Smooth muscle cell (in vitro differentiated cells): ENCODE data around the gene ADGRD2. TPM values are rescaled to one million over a fixed set of nuclear protein-coding genes. Genes with fewer than 3 reads are reported as not detected.
A peak's percentile ranks its signal among the peaks of the same experiment; 100 is the strongest.

Experiments
- DNase-seq: peaks from one replicate; lab custom pipeline; 2025; ENCODE audit not compliant: unreplicated experiment; lab: John Stamatoyannopoulos, UW
- H2AFZ ChIP-seq: fragments of 200-600 bp; sonication (generic); 2 replicates; pipeline ENCODE4 v1.6.0; 2016; ENCODE audit warnings: antibody characterized with exemption, low read depth, mild to moderate bottlenecking
- H3F3A ChIP-seq: fragments of 200-600 bp; sonication (generic); 2 replicates; pipeline ENCODE4 v1.6.0; 2017; ENCODE audit warnings: antibody characterized with exemption, low read depth
- H3K27ac ChIP-seq: fragments of 200-600 bp; sonication (generic); 2 replicates; pipeline ENCODE4 v1.5.1; 2016; ENCODE audit warnings: low read depth, mild to moderate bottlenecking
- H3K27me3 ChIP-seq: fragments of 200-600 bp; sonication (generic); 2 replicates; pipeline ENCODE4 v1.6.1; 2016; ENCODE audit warnings: low read depth, mild to moderate bottlenecking
- H3K36me3 ChIP-seq: fragments of 200-600 bp; sonication (generic); 2 replicates; pipeline ENCODE4 v1.5.1; 2016; ENCODE audit warnings: low read depth
- H3K4me1 ChIP-seq: fragments of 200-600 bp; sonication (generic); 2 replicates; pipeline ENCODE4 v1.5.1; 2016; ENCODE audit warnings: low read depth
- H3K4me2 ChIP-seq: fragments of 200-600 bp; sonication (generic); 2 replicates; pipeline ENCODE4 v1.6.0; 2016; ENCODE audit warnings: mild to moderate bottlenecking
- H3K4me3 ChIP-seq: fragments of 200-600 bp; sonication (generic); 2 replicates; pipeline ENCODE4 v1.5.1; 2016; ENCODE audit warnings: mild to moderate bottlenecking
- H3K79me2 ChIP-seq: fragments of 200-600 bp; sonication (generic); 2 replicates; pipeline ENCODE4 v1.6.0; 2016; ENCODE audit warnings: low read depth, mild to moderate bottlenecking
- H3K9ac ChIP-seq: fragments of 200-600 bp; sonication (generic); 2 replicates; pipeline ENCODE4 v1.6.0; 2016; ENCODE audit warnings: low read depth
- H3K9me3 ChIP-seq: fragments of 200-600 bp; sonication (generic); replicated peaks from 2 replicates; pipeline ENCODE4 v1.5.1; 2016; ENCODE audit warnings: low read depth
- H4K20me1 ChIP-seq: fragments of 200-600 bp; sonication (generic); 2 replicates; pipeline ENCODE4 v1.6.0; 2016; ENCODE audit warnings: low read depth
- WGBS: methylation state at CpG from one replicate; pipeline ENCODE4 v1.1.7; 2016; ENCODE audit warnings: low lambda C conversion rate; 5-methylcytosine and 5-hydroxymethylcytosine counted together
- polyA plus RNA-seq: library from polyadenylated mRNA; unstranded; fragments of >200 nt; fragmentation: Nextera tagmentation; extraction: Ambion mirVana; gene quantifications from 2 replicates; pipeline ENCODE4 v1.2.1, GENCODE V29; 2016
- total RNA-seq: library from RNA; depleted of rRNA; stranded (reverse); fragments of >200 nt; gene quantifications from 2 replicates; pipeline ENCODE4 v1.2.3, GENCODE V29; 2014
- TF ChIP-seq, protein P1 (sequence below): fragments of 200-600 bp; sonication (generic); IDR thresholded peaks from 2 replicates; pipeline ENCODE4 v1.5.1; 2017; ENCODE audit warnings: borderline replicate concordance, mild to moderate bottlenecking, antibody characterized with exemption; ENCODE audit not compliant: insufficient read depth, poor library complexity, severe bottlenecking

ADGRD2 gene
- total and polyA plus RNA-seq, 2 experiments from 2014 or later = not detected

DNA sequence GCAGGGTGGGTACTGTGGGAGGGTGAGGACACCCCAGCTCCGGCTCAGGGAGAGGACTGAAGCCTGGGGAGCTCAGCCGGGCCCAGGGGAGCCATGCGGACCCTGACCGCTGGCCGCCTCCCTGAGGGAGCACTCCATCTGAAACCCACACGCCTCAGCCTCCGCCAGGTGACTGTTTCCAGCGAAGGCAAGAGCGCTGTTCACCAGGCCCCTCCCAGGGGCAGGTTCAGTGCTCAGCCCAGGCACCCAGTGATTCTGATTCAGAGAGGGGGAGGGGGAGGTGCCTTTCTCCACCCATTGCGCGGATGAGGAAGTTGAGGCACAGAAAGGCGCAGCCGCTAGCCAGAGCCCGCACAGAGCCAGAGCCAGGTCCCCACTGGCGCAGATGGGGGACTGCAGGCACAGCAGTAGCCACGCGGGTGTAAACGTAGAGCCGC lies 27.0 kb downstream of the ADGRD2 start:
- Histone ChIP-seq H2AFZ (peak overlapping the region; percentile 86), H4K20me1 (no peaks in the 10 kb centered on the region), H3K27me3 (peaks cover 6% of the 10 kb centered on the region), H3K36me3 (no peaks in the 10 kb centered on the region), H3K9ac (no peak overlapping the region), H3F3A (no peaks in the 10 kb centered on the region), H3K9me3 (no peaks in the 10 kb centered on the region), H3K4me1 (peaks cover 12% of the 10 kb centered on the region), H3K4me2 (peak overlapping the region; percentile 93), H3K4me3 (peak overlapping the region; percentile 53), H3K27ac (no peak overlapping the region), H3K79me2 (no peaks in the 10 kb centered on the region)
- TF ChIP-seq, protein P1, sequence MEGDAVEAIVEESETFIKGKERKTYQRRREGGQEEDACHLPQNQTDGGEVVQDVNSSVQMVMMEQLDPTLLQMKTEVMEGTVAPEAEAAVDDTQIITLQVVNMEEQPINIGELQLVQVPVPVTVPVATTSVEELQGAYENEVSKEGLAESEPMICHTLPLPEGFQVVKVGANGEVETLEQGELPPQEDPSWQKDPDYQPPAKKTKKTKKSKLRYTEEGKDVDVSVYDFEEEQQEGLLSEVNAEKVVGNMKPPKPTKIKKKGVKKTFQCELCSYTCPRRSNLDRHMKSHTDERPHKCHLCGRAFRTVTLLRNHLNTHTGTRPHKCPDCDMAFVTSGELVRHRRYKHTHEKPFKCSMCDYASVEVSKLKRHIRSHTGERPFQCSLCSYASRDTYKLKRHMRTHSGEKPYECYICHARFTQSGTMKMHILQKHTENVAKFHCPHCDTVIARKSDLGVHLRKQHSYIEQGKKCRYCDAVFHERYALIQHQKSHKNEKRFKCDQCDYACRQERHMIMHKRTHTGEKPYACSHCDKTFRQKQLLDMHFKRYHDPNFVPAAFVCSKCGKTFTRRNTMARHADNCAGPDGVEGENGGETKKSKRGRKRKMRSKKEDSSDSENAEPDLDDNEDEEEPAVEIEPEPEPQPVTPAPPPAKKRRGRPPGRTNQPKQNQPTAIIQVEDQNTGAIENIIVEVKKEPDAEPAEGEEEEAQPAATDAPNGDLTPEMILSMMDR = no peak
- DNase-seq = no peak
- 43% methylated on average over 17 of the region's 19 CpGs for WGBS

DNA sequence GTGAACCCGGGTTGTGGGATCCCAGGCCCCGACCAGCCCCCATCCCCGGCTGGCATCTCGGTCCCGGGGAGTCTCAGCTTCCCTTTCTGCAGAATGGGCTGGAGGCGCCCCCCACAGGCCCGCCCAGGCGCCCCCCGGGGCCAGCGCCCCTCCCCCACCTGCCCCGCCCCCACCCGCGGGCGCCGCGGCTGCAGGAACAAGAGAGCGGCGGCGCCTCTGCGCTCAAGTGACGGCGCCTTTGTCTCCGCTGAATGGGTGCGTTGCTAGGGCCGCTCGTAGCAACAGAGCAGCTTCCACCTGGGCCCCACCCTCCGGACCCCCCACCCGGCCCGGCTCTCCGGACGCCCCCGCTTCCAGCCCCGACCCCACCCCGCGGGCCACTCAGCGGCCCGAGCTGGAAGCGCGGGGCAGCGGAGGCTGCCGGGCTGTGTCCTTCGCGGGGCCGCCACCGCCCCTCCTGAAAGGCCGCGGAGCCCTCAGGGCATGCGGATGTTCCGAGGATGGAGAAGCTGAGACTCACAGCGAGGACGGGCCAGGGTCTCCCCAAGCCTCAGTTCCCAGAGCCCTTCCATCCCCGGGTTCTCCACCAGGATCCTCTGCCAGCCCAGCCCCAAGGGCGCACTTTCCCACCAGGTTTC lies 27.5 kb downstream of the ADGRD2 start:
- Histone ChIP-seq H3K9ac (no peak overlapping the region), H3K9me3 (no peaks in the 10 kb centered on the region)

DNA sequence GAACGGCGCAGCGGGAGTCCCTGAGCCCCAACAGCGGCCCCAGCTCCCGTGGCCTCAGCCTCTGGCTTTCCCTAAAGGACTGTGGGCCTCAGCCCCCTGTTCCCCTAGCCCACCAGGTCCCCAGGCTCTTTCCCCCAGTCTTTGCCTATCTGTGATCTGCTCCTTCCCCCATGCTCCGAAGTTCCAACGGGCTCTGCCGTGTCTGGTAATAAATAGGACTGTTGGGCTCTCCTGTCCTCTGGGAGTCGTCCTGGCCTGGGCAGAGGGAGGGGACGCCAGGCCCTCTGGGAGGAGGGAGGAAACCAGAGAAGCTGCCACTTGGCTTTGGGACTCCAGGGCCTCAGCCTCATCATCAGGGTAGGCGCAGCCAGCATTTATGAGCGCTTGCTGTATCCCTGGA lies 28.1 kb downstream of the ADGRD2 start:
- H3K9ac ChIP-seq = no peak overlapping the region
- H3K4me3 ChIP-seq = no peak overlapping the region
- no peaks in the 10 kb centered on the region for H3K36me3 ChIP-seq
- no peaks in the 10 kb centered on the region for H4K20me1 ChIP-seq
- peak overlapping the region; percentile 93 for H3K4me2 ChIP-seq
- H2AFZ ChIP-seq = peak overlapping the region; percentile 86
- H3K27ac ChIP-seq = no peak overlapping the region
- DNase-seq = no peak
- H3K27me3 ChIP-seq = peaks cover 6% of the 10 kb centered on the region
- H3K4me1 ChIP-seq = peaks cover 12% of the 10 kb centered on the region
- H3F3A ChIP-seq = no peaks in the 10 kb centered on the region
- no peaks in the 10 kb centered on the region for H3K79me2 ChIP-seq
- 37% methylated on average over 12 of the region's 12 CpGs for WGBS
- no peaks in the 10 kb centered on the region for H3K9me3 ChIP-seq
- TF ChIP-seq, protein P1 = no peak

More for the DNA sequence above, 27.5 kb downstream of the ADGRD2 start:
- H4K20me1 ChIP-seq = no peaks in the 10 kb centered on the region
- TF ChIP-seq, protein P1 = no peak
- no peaks in the 10 kb centered on the region for H3F3A ChIP-seq
- peak overlapping the region; percentile 93 for H3K4me2 ChIP-seq
- H3K4me3 ChIP-seq = peak overlapping the region; percentile 53
- H3K27me3 ChIP-seq = peaks cover 6% of the 10 kb centered on the region
- no peaks in the 10 kb centered on the region for H3K36me3 ChIP-seq
- H3K79me2 ChIP-seq = no peaks in the 10 kb centered on the region
- peak overlapping the region; percentile 86 for H2AFZ ChIP-seq
- DNase-seq = no peak
- no peak overlapping the region for H3K27ac ChIP-seq
- peaks cover 12% of the 10 kb centered on the region for H3K4me1 ChIP-seq
- 5% methylated on average over 30 of the region's 53 CpGs for WGBS

DNA sequence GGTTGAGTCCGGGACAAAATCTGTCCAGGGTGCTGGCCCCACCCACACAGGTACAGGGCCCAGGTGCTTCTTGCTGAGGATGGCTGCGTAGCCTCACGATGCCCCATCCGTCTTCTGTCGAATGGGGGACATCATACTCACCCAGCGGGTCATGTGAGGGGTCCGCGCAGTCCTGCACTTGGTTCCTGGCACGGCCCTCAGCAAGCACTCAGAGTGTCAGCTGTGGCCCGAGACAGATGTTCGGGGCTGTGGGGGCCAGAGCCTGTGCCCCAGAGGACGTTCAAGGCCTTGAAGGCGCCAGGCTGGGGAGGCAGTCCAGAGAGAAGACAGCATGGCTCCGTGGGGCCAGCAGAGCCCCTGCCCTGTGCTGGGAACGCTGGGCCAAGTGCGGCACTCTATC lies 29.1 kb downstream of the ADGRD2 start:
- H3K36me3 ChIP-seq = no peaks in the 10 kb centered on the region
- WGBS = 94% methylated on average over 14 of the region's 16 CpGs
- no peaks in the 10 kb centered on the region for H3K9me3 ChIP-seq
- H3F3A ChIP-seq = no peaks in the 10 kb centered on the region
- no peak overlapping the region for H3K9ac ChIP-seq
- no peak overlapping the region for H3K4me2 ChIP-seq
- peaks cover 12% of the 10 kb centered on the region for H3K4me1 ChIP-seq
- no peak for DNase-seq
- H3K27ac ChIP-seq = no peak overlapping the region
- H3K27me3 ChIP-seq = peaks cover 6% of the 10 kb centered on the region
- no peak overlapping the region for H3K4me3 ChIP-seq
- H4K20me1 ChIP-seq = no peaks in the 10 kb centered on the region
- no peaks in the 10 kb centered on the region for H3K79me2 ChIP-seq
- no peak overlapping the region for H2AFZ ChIP-seq
- TF ChIP-seq, protein P1 = no peak
